ENCODE measurements around the gene GALNT8.
"Not testable (repeated sequence)": the region's sequence is repeated elsewhere in the genome, so short reads cannot be mapped to it uniquely, and the experiment has no call there.

GALNT8 gene, protein sequence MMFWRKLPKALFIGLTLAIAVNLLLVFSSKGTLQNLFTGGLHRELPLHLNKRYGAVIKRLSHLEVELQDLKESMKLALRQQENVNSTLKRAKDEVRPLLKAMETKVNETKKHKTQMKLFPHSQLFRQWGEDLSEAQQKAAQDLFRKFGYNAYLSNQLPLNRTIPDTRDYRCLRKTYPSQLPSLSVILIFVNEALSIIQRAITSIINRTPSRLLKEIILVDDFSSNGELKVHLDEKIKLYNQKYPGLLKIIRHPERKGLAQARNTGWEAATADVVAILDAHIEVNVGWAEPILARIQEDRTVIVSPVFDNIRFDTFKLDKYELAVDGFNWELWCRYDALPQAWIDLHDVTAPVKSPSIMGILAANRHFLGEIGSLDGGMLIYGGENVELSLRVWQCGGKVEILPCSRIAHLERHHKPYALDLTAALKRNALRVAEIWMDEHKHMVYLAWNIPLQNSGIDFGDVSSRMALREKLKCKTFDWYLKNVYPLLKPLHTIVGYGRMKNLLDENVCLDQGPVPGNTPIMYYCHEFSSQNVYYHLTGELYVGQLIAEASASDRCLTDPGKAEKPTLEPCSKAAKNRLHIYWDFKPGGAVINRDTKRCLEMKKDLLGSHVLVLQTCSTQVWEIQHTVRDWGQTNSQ

DNA sequence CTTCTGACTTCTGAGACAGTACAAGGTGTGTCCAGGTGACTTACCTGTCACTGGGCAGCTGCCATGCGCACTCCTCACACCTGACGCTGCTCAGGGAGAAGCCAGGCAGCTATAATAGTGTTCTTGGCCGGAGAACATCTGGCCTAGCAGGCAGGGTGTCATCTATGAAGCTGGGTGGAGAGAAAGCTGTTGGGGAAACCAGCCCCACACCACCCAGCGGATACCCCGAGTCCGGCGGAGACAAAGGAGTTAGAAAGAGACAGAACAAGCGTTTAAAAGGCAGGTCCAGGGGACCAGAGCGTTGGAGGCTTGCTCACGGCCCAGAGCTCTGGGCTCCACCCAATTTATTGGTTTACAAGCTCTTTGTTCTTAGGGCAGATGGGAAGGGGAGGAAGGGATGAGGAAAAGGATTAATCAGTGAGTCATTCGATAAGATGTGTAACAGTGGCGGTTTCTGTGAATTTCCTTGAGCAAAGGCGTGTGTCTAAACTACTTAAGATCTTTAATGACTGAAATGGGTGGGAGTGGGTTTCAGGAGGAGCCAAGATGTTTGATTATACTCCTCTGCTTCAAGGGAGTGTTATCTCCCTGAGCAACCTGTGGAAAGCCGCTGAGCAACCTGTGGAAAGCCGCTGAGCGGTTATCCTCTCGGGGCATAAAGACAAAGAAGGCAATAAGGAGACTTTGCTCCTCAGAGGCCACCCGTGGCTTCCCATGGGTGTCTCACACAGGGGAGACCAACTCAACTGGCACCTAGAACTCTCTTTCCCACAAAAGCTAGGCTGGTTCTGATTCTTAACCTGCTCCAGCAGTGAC is at the start of gene GALNT8:
GALNT8 (plus strand) TSS at position 580 of the 816 bp plus-strand sequence. CDS start 278 bp downstream, outside the sequence.
- DNase-seq (ENCODE audit: low read depth in 4 of 4, low spot score in 1 of 4) = no peak

GRCh38 chr12:4679711-4680110 is 40.5 kb upstream of the GALNT8 start:
- DNase-seq (ENCODE audit: low read depth in 4 of 4, low spot score in 1 of 4) = no peak

- DNase-seq (ENCODE audit: low read depth in 4 of 4, low spot score in 1 of 4) = no peak
Observed at GRCh38 chr12:4681732-4682131, 38.5 kb upstream of the GALNT8 start.

DNA sequence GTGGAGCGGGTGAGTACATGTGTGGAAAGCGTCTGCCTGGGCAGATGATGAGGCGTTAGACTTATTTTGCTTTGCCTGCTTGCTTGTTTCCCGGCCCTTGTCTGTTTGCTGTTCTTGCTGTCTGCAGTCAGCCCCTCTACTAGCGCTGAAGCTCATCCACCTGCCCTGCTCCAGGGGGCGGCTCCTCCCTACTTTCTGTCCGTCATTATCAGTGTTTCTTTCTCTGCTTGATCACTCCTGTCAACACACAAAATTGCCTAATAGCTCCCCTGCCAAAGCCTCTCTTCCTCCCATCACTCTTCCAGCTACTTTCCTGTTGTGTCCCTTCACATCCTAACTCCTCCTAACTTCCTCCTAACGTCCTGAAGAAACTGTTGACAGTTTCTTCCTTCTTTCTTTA is 34.9 kb upstream of the GALNT8 start:
- no peak for DNase-seq (ENCODE audit: low read depth in 4 of 4, low spot score in 1 of 4)

GRCh38 chr12:4690760-4691159 is 29.4 kb upstream of the GALNT8 start:
- DNase-seq (ENCODE audit: low read depth in 4 of 4, low spot score in 1 of 4) = no peak

- DNase-seq (ENCODE audit: low read depth in 4 of 4, low spot score in 1 of 4) = no peak
Observed at GRCh38 chr12:4700621-4701026, 19.6 kb upstream of the GALNT8 start.

- DNase-seq (ENCODE audit: low read depth in 4 of 4, low spot score in 1 of 4) = no peak
Observed at GRCh38 chr12:4701395-4702190, 18.6 kb upstream of the GALNT8 start.

DNA sequence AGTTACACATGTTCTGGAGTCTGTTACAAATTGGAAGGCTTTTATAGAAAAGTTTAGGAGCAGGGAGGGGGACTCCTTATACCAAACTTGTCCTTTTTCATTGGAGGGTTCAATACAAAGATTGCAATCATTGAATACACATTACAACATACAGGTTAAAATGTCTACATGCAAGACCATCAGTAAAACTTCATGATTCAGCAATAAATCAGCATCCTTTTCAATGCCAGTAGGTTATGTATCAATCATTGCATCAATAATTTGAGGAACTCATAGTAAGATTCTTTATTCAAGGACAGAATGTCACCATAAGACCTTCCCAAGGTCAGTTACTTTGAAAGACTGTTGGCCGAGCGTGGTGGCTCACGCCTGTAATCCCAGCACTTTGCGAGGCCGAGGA is 16.5 kb upstream of the GALNT8 start:
- DNase-seq (ENCODE audit: low read depth in 4 of 4, low spot score in 1 of 4) = no peak

- no peak for DNase-seq (ENCODE audit: low read depth in 4 of 4, low spot score in 1 of 4)
Observed at GRCh38 chr12:4705824-4706223, 14.4 kb upstream of the GALNT8 start.

GRCh38 chr12:4707306-4707705 is 12.9 kb upstream of the GALNT8 start:
- DNase-seq (ENCODE audit: low read depth in 4 of 4, low spot score in 1 of 4) = no peak

- no peak for DNase-seq (ENCODE audit: low read depth in 4 of 4, low spot score in 1 of 4)
Observed at GRCh38 chr12:4710113-4710512, 10.1 kb upstream of the GALNT8 start.

- DNase-seq (ENCODE audit: low read depth in 4 of 4, low spot score in 1 of 4) = no peak
Observed at GRCh38 chr12:4714879-4715278, 5.3 kb upstream of the GALNT8 start.

DNA sequence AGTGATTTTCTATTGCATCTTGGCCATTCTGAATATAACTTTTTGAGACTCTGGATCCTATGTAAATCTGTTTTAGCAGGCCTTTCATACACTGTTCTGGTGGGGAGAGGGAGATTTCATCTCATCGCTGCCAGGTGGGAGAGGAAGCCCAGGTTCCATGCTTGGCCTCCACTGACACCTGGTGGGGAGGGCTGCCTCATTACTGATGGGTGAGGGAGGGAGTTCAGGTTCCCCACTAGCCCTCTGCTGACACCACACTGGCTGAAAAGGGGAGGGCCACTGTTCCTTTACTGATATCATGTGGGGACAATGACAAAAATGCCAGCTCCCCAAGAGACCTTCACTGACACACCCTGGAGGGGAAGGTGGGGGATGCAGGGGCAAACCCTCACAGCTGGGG is 2.4 kb upstream of the GALNT8 start:
- no peak for DNase-seq (ENCODE audit: low read depth in 4 of 4, low spot score in 1 of 4)

GRCh38 chr12:4720637-4720995 is 416 bp downstream of the GALNT8 start:
- no peak for DNase-seq (ENCODE audit: low read depth in 4 of 4, low spot score in 1 of 4)

DNA sequence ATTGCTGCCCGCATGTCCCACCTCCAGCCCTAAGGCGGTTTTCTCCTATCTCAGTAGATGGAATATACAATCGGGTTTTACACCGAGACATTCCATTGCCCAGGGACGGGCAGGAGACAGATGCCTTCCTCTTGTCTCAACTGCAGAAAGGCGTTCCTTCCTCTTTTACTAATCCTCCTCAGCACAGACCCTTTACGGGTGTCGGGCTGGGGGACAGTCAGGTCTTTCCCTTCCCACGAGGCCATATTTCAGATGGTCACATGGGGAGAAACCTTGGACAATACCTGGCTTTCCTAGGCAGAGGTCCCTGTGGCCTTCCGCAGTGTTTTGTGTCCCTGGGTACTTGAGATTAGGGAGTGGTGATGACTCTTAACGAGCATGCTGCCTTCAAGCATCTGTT is 1.4 kb downstream of the GALNT8 start:
- not testable (repeated sequence) for DNase-seq (ENCODE audit: low read depth in 4 of 4, low spot score in 1 of 4)

GRCh38 chr12:4723226-4723625 is 3.0 kb downstream of the GALNT8 start:
- no peak for DNase-seq (ENCODE audit: low read depth in 4 of 4, low spot score in 1 of 4)

DNA sequence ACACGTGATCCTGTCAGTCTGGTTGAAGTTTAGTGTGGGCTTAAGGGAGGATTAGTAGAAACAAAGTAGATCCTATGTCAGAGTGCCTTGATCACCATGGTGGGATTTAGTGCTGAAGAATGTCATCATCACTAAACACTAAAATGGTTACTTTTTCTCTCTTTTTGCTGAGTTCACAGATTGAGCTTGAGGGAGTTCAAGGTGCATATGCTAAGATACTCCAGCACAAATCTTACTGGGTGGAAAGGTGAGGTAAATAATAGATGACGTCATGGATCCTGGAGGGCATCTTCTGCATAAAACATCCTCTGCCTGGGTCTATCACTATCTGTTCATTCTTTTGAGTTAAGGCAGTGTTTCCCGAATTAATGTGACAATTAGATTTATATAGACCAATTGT is 4.9 kb downstream of the GALNT8 start:
- no peak for DNase-seq (ENCODE audit: low read depth in 4 of 4, low spot score in 1 of 4)

GRCh38 chr12:4734625-4735340 is 14.6 kb downstream of the GALNT8 start:
- DNase-seq (ENCODE audit: low read depth in 4 of 4, low spot score in 1 of 4) = no peak

DNA sequence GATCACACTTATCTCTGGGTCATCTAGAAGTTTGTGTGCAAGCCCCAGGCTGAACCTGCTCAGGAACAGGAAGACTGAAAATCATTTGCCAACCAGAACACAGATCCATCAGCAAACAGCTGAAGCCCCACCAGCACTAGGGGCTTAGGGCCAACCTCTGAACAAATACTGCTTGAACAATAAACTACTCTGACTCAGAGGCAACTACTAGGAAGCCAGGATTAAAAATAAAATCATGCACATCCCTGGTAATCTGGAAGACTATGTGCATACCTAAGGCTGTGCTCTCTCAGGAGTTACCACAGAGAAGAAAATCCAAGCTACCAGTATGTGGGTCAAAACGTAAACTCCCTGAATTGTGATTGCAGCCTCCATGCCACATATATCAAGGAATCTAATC is 15.9 kb downstream of the GALNT8 start:
- no peak for DNase-seq (ENCODE audit: low read depth in 4 of 4, low spot score in 1 of 4)

DNA sequence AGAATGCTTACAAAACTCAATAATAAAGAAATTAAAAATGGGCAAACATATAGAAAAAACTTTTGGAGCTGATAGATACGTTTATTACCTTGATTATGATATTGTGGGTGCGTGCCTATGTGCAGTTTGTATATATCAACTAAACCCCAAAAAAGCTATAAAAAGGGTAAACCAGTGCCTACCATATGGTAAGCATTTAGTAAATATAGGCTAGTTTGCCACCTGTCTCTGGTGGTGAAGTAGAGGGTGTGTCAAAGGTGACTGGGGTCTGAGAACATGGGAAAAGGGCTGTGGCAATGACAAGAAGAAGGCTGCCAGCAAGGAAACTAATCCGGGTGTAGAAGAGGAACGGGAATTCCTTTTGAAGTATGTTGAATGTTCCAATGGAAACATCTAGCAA is 18.3 kb downstream of the GALNT8 start:
- DNase-seq (ENCODE audit: low read depth in 4 of 4, low spot score in 1 of 4) = no peak
